H1 (cell line): ENCODE measurements around the gene EBF3. TPM values are rescaled to one million over a fixed set of nuclear protein-coding genes. Genes with fewer than 3 reads are reported as not detected.

ENCODE experiments used
- ATF3 ChIP-seq: IDR thresholded peaks from 2 replicates; pipeline ENCODE4 v1.6.1; 2011; ENCODE audit warnings: low read depth, mild to moderate bottlenecking, low read length; ENCODE audit not compliant: insufficient read depth
- CHD7 ChIP-seq: fragments of 300-600 bp; sonication (generic); IDR thresholded peaks from 2 replicates; pipeline ENCODE4 v1.7.1; 2012; ENCODE audit warnings: low read length, moderate library complexity, mild to moderate bottlenecking, inconsistent platforms; ENCODE audit not compliant: insufficient replicate concordance
- NANOG ChIP-seq: IDR thresholded peaks from 2 replicates; pipeline ENCODE4 v1.6.1; 2011; ENCODE audit warnings: low read length, low read depth, mild to moderate bottlenecking, inconsistent platforms; ENCODE audit not compliant: insufficient read depth, poor library complexity, severe bottlenecking
- POLR2AphosphoS5 ChIP-seq: IDR thresholded peaks from 2 replicates; pipeline ENCODE4 v1.6.1; 2011; ENCODE audit warnings: low read depth, low read length
- YY1 ChIP-seq: IDR thresholded peaks from 2 replicates; pipeline ENCODE4 v1.6.1; 2011; ENCODE audit warnings: low read depth, mild to moderate bottlenecking, low read length
- polyA plus RNA-seq, 7 experiments: library from polyadenylated mRNA; depleted of rRNA in 3 of 7; stranded (reverse) in 5 of 7; unstranded in 2 of 7; fragments of >200 nt in 5 of 7; fragments of 200-250 nt in 2 of 7; gene quantifications; 1 replicate in 5 of 7; 2 replicates in 1 of 7; 4 replicates in 1 of 7; pipeline versions ENCODE4 v1.2.1 to v1.2.3, GENCODE V29; 2011 to 2013; ENCODE audit warnings: missing spikeins in 2 of 7, mixed read lengths in 2 of 7
- total RNA-seq: library from RNA; stranded (reverse); fragmentation: NEBNext Ultra II Directional; extraction: Animal tissue kit (Norgen Biotek cat#: 25700); gene quantifications from 2 replicates; pipeline ENCODE4 v1.2.1, GENCODE V29; 2021

The EBF3 gene
- total and polyA plus RNA-seq, 2 of the 8 experiments (the other 6 are each of a cell fraction or from before 2014, with no cell fraction given) = 0.08 to 0.26 TPM

DNA sequence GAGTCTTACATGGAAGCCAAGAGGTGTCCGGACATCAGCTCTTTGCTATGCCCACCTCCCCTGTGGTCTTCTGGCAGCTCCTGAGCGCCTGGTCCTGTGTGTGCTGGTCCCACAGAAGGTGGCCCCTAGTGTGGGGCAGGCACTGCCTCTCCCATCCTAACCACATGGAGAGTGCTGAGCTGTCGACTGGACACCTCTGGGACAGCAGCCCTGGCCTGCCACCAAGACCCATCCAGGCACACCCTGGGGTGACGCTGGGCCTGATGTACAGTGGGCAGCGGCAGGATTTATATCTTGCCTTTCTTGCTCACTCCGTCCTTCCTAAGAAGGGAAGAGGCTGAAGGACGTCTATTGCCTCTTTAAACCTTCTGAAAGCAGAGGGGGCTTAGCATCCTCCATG lies 98.7 kb downstream of the EBF3 start (continued):
- TF ChIP-seq ATF3 = no peak
- TF ChIP-seq NANOG = no peak
- no peak for TF ChIP-seq POLR2AphosphoS5
- no peak for TF ChIP-seq CHD7
- no peak for TF ChIP-seq YY1
